HEK293 (cell line): ENCODE measurements around the gene MEGF8.

Experiments used
- CTCF ChIA-PET: fragments of 350-600 bp; formaldehyde crosslinking; extraction: SDS; loops from one replicate; lab custom pipeline; 2021; ENCODE audit warnings: antibody characterized with exemption; lab: Yijun Ruan, JAX
- POLR2A ChIA-PET: fragments of 300-600 bp; formaldehyde crosslinking; extraction: SDS; loops from one replicate; lab custom pipeline; 2020; ENCODE audit warnings: antibody characterized with exemption, inconsistent platforms; lab: Yijun Ruan, JAX
- H3K27ac ChIP-seq: fragments of 200-500 bp; sonication (Bioruptor generic); 2 replicates; pipeline ENCODE4 v1.5.1; 2014; ENCODE audit warnings: low read depth, low read length, control low read depth, inconsistent platforms; ENCODE audit errors: extremely low read depth
- H3K36me3 ChIP-seq, 2 experiments: fragments of 200-500 bp in 1 of 2; sonication (Bioruptor generic) in 1 of 2; 1 replicate in 1 of 2; 2 replicates in 1 of 2; pipeline ENCODE4 v1.5.1; 2014 to 2017; ENCODE audit warnings: inconsistent platforms in 2 of 2, low read length in 2 of 2; ENCODE audit not compliant: control insufficient read depth in 2 of 2, insufficient read depth in 1 of 2
- H3K4me1 ChIP-seq: fragments of 200-500 bp; sonication (Bioruptor generic); 2 replicates; pipeline ENCODE4 v1.5.1; 2014; ENCODE audit warnings: mild to moderate bottlenecking, low read length, inconsistent platforms; ENCODE audit not compliant: control insufficient read depth, insufficient read depth
- H3K4me3 ChIP-seq: 2 replicates; pipeline ENCODE4 v1.5.1; 2011; ENCODE audit warnings: low read depth, mild to moderate bottlenecking, control low read depth, low read length, moderate library complexity
- H3K9me3 ChIP-seq: fragments of 200-500 bp; sonication (Bioruptor generic); 2 replicates; pipeline ENCODE4 v1.5.1; 2014; ENCODE audit warnings: low read depth, low read length, inconsistent platforms; ENCODE audit not compliant: control insufficient read depth, insufficient read depth
- ELK4 ChIP-seq: IDR thresholded peaks from 2 replicates; pipeline ENCODE4 v1.6.1; 2011; ENCODE audit warnings: mild to moderate bottlenecking, low read depth, low read length, borderline replicate concordance
- KLF8 ChIP-seq: fragments of 450-650 bp; formaldehyde crosslinking; IDR thresholded peaks from 2 replicates; pipeline ENCODE4 v1.5.1; 2016; ENCODE audit warnings: missing biosample characterization, missing genetic modification characterization
- REPIN1 ChIP-seq: fragments of 450-650 bp; formaldehyde crosslinking; IDR thresholded peaks from 2 replicates; pipeline ENCODE4 v1.5.1; 2017; ENCODE audit warnings: missing biosample characterization, missing genetic modification characterization, low read depth
- SCRT2 ChIP-seq: fragments of 450-650 bp; formaldehyde crosslinking; IDR thresholded peaks from 2 replicates; pipeline ENCODE4 v1.5.1; 2016; ENCODE audit warnings: missing biosample characterization, missing genetic modification characterization
- ZBTB10 ChIP-seq: fragments of 450-650 bp; formaldehyde crosslinking; IDR thresholded peaks from 2 replicates; pipeline ENCODE4 v1.5.1; 2016; ENCODE audit warnings: missing biosample characterization, missing genetic modification characterization
- ZFHX2 ChIP-seq: fragments of 450-650 bp; formaldehyde crosslinking; conservative IDR thresholded peaks from 2 replicates; pipeline ENCODE4 v1.5.1; 2016; ENCODE audit warnings: missing biosample characterization, missing genetic modification characterization
- ZIC2 ChIP-seq: fragments of 450-650 bp; formaldehyde crosslinking; IDR thresholded peaks from 2 replicates; pipeline ENCODE4 v1.5.1; 2016; ENCODE audit warnings: missing biosample characterization, missing genetic modification characterization
- ZNF121 ChIP-seq: fragments of 450-650 bp; formaldehyde crosslinking; IDR thresholded peaks from 2 replicates; pipeline ENCODE4 v1.5.1; 2016; ENCODE audit warnings: missing biosample characterization, missing genetic modification characterization
- ZNF416 ChIP-seq: fragments of 450-650 bp; formaldehyde crosslinking; IDR thresholded peaks from 2 replicates; pipeline ENCODE4 v1.5.1; 2016; ENCODE audit warnings: missing biosample characterization, missing genetic modification characterization
- ZNF596 ChIP-seq: fragments of 450-650 bp; IDR thresholded peaks from 2 replicates; pipeline ENCODE4 v1.5.0; 2018; ENCODE audit warnings: missing biosample characterization, mild to moderate bottlenecking, missing genetic modification characterization, moderate library complexity
- TF ChIP-seq, protein P1 (sequence below): fragments of 450-650 bp; formaldehyde crosslinking; IDR thresholded peaks from 2 replicates; pipeline ENCODE4 v1.5.1; 2016; ENCODE audit warnings: missing biosample characterization, missing genetic modification characterization
- TF ChIP-seq, protein P2 (sequence below): fragments of 450-650 bp; formaldehyde crosslinking; IDR thresholded peaks from 2 replicates; pipeline ENCODE4 v1.5.1; 2016; ENCODE audit warnings: missing biosample characterization, missing genetic modification characterization
- TF ChIP-seq, protein P3 (sequence below): fragments of 450-650 bp; formaldehyde crosslinking; IDR thresholded peaks from 2 replicates; pipeline ENCODE4 v1.5.1; 2017; ENCODE audit warnings: missing biosample characterization, mild to moderate bottlenecking, missing genetic modification characterization, moderate library complexity

Gene MEGF8

GRCh38 chr19:42424712-42425131 lies 99.3 kb downstream of the MEGF8 start (continued):
- TF ChIP-seq ZBTB10 (no peak), ZNF596 (tag by site-specific recombination) (no peak), ZFHX2 (no peak), ZNF121 (no peak), ELK4 (no peak)
- TF ChIP-seq, protein P1, sequence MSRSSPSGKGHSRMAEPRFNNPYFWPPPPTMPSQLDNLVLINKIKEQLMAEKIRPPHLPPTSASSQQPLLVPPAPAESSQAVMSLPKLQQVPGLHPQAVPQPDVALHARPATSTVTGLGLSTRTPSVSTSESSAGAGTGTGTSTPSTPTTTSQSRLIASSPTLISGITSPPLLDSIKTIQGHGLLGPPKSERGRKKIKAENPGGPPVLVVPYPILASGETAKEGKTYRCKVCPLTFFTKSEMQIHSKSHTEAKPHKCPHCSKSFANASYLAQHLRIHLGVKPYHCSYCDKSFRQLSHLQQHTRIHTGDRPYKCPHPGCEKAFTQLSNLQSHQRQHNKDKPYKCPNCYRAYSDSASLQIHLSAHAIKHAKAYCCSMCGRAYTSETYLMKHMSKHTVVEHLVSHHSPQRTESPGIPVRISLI (tag by site-specific recombination): no peak
- TF ChIP-seq, protein P2, sequence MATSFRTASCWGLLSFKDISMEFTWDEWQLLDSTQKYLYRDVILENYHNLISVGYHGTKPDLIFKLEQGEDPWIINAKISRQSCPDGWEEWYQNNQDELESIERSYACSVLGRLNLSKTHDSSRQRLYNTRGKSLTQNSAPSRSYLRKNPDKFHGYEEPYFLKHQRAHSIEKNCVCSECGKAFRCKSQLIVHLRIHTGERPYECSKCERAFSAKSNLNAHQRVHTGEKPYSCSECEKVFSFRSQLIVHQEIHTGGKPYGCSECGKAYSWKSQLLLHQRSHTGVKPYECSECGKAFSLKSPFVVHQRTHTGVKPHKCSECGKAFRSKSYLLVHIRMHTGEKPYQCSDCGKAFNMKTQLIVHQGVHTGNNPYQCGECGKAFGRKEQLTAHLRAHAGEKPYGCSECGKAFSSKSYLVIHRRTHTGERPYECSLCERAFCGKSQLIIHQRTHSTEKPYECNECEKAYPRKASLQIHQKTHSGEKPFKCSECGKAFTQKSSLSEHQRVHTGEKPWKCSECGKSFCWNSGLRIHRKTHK (tag by site-specific recombination): no peak
- TF ChIP-seq, all 188 proteins: peak for 2

GRCh38 chr19:42426643-42427042 lies 101.2 kb downstream of the MEGF8 start:
- Histone ChIP-seq H3K27ac (no peak overlapping the region), H3K4me3 (no peak overlapping the region), H3K9me3 (no peaks in the 10 kb centered on the region), H3K4me1 (peaks cover 3% of the 10 kb centered on the region; the same call in 1 of the 2 replicates), H3K36me3 (no peaks in the 10 kb centered on the region)
- ChIA-PET POLR2A (interaction anchor here (1.2 kb wide), 1 partner anchor 30 kb away, joined by 6 read pairs; no protein-coding TSS in a partner anchor), CTCF (interaction anchor here (0.7 to 11.4 kb wide), 5 partner anchors 8 to 103 kb away, joined by 3 to 90 read pairs (median 3); partner anchors contain the start of gene CXCL17)
- TF ChIP-seq REPIN1 (no peak), ZIC2 (tag by site-specific recombination) (peak; percentile 82), ZNF416 (tag by site-specific recombination) (no peak), SCRT2 (tag by site-specific recombination) (peak; percentile 32; the same call in 1 of the 2 replicates)
- TF ChIP-seq, protein P3, sequence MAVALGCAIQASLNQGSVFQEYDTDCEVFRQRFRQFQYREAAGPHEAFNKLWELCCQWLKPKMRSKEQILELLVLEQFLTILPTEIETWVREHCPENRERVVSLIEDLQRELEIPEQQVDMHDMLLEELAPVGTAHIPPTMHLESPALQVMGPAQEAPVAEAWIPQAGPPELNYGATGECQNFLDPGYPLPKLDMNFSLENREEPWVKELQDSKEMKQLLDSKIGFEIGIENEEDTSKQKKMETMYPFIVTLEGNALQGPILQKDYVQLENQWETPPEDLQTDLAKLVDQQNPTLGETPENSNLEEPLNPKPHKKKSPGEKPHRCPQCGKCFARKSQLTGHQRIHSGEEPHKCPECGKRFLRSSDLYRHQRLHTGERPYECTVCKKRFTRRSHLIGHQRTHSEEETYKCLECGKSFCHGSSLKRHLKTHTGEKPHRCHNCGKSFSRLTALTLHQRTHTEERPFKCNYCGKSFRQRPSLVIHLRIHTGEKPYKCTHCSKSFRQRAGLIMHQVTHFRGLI (tag by site-specific recombination): peak; percentile 50; the same call in 1 of the 2 replicates

DNA sequence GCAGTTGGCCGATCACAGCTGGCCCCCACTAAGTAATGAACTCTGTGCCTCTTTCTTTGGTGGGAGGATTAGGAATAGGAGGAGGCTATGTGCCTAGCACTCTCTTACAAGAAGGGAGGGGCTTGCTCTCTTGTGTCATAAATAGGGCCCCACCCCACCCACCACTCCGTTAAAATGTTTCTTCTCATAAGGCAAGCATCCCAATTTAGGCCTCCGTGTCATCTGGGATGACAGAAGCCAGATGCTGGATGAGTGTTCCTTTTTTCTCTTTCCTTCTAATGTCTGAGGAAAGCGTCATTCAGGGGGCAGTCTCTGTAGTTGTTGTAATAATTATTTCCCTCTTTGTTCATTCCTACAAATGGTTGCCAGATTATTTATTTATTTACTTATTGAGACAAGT lies 101.9 kb downstream of the MEGF8 start, which contains the start of gene LIPE:
Gene LIPE, minus strand, starts transcription at position 76 of the 400 bp plus-strand sequence. CDS start 239 bp downstream, outside the sequence.
- CTCF ChIA-PET: interaction anchor here (1.5 to 11.4 kb wide), 2 partner anchors 11 to 14 kb away, joined by 10 to 90 read pairs; partner anchors contain the start of gene CXCL17
- no peaks in the 10 kb centered on the region for H3K9me3 ChIP-seq
- H3K4me1 ChIP-seq: peaks cover 3% of the 10 kb centered on the region; the same call in 1 of the 2 replicates
- POLR2A ChIA-PET: interaction anchor here (0.6 kb wide), 2 partner anchors 56 to 1826 kb away, joined by 4 read pairs; no protein-coding TSS in a partner anchor
- no peak within 1 kb of the TSS for H3K4me3 ChIP-seq
- TF ChIP-seq KLF8: no peak
- no peaks in the 10 kb centered on the region for H3K36me3 ChIP-seq
- no peak within 1 kb of the TSS for H3K27ac ChIP-seq
